H1 (cell line): ENCODE results near the gene CPNE4. TPM values are rescaled to one million over a fixed set of nuclear protein-coding genes. Genes with fewer than 3 reads are reported as not detected.

Source experiments
- CTCF ChIA-PET: fragments of 300-600 bp; sonication (Branson Sonifier 250); formaldehyde crosslinking; loops from one replicate; lab custom pipeline; 2021; ENCODE audit not compliant: partially characterized antibody; lab: Charles Lee
- POLR2A ChIA-PET: fragments of 300-600 bp; sonication (Branson Sonifier 250); formaldehyde crosslinking; loops from one replicate; lab custom pipeline; 2021; ENCODE audit warnings: inconsistent platforms; ENCODE audit not compliant: partially characterized antibody; lab: Charles Lee
- DNase-seq, 2 experiments: peaks; one replicate each; pipeline versions ENCODE4 v3.0.0 to v3.0.0-alpha.2; 2010 to 2022; ENCODE audit warnings: low spot score in 2 of 2, low read depth in 1 of 2, mixed read lengths in 1 of 2
- FAIRE-seq: peaks from 2 replicates; lab custom pipeline; 2011; peaks lifted over from hg19 to GRCh38; lab: Jason Lieb, UNC
- H2AFZ ChIP-seq: 2 replicates; pipeline ENCODE4 v1.8.1; 2012; ENCODE audit warnings: low read length, inconsistent platforms
- H2AK5ac ChIP-seq: 2 replicates; pipeline ENCODE4 v1.6.1; 2013; ENCODE audit warnings: low read depth, low read length
- H2BK120ac ChIP-seq: replicated peaks from 2 replicates; pipeline ENCODE3; 2013; ENCODE audit warnings: low read depth, low read length, inconsistent platforms
- H2BK12ac ChIP-seq: 2 replicates; pipeline ENCODE4 v1.6.1; 2013; ENCODE audit warnings: low read depth, low read length
- H2BK15ac ChIP-seq: 2 replicates; pipeline ENCODE4 v1.6.1; 2013; ENCODE audit warnings: low read length
- H2BK20ac ChIP-seq: 2 replicates; pipeline ENCODE4 v1.6.1; 2013; ENCODE audit warnings: low read length
- H2BK5ac ChIP-seq: 2 replicates; pipeline ENCODE4 v1.6.1; 2013; ENCODE audit warnings: low read depth, low read length
- H3K14ac ChIP-seq: 2 replicates; pipeline ENCODE4 v1.6.1; 2013; ENCODE audit warnings: inconsistent platforms; ENCODE audit not compliant: insufficient read length
- H3K18ac ChIP-seq: 2 replicates; pipeline ENCODE4 v1.6.1; 2013; ENCODE audit warnings: low read length; ENCODE audit errors: extremely low read depth
- H3K23ac ChIP-seq: 2 replicates; pipeline ENCODE4 v1.6.1; 2013; ENCODE audit warnings: inconsistent platforms; ENCODE audit not compliant: insufficient read length
- H3K23me2 ChIP-seq: 2 replicates; pipeline ENCODE4 v1.6.1; 2013; ENCODE audit warnings: low read depth, low read length
- H3K27ac ChIP-seq: 2 replicates; pipeline ENCODE4 v1.6.1; 2011; ENCODE audit warnings: low read depth, low read length, inconsistent platforms
- H3K27me3 ChIP-seq, 4 experiments: replicated peaks in 1 of 4; 1 replicate in 1 of 4; 2 replicates in 3 of 4; pipeline versions ENCODE4 v1.6.1 to v1.8.1; 2011 to 2013; ENCODE audit warnings: low read length in 3 of 4, mild to moderate bottlenecking in 3 of 4, inconsistent platforms in 2 of 4, mixed read lengths in 2 of 4, moderate library complexity in 1 of 4; ENCODE audit not compliant: control insufficient read depth in 3 of 4, insufficient read depth in 3 of 4; ENCODE audit errors: extremely low read depth in 1 of 4
- H3K36me3 ChIP-seq, 4 experiments: 2 replicates each; pipeline versions ENCODE4 v1.6.1 to v1.8.1; 2011 to 2013; ENCODE audit warnings: mild to moderate bottlenecking in 4 of 4, low read length in 3 of 4, moderate library complexity in 2 of 4, control low read depth in 1 of 4, inconsistent platforms in 1 of 4; ENCODE audit not compliant: insufficient read depth in 4 of 4, control insufficient read depth in 2 of 4
- H3K4ac ChIP-seq: replicated peaks from 2 replicates; pipeline ENCODE3; 2013; ENCODE audit warnings: low read length, low read depth, mixed read lengths, inconsistent platforms; ENCODE audit not compliant: insufficient read length
- H3K4me1 ChIP-seq, 4 experiments: replicated peaks in 1 of 4; 1 replicate in 1 of 4; 2 replicates in 3 of 4; pipeline versions ENCODE4 v1.6.1 to v1.8.1; 2011 to 2013; ENCODE audit warnings: low read length in 3 of 4, inconsistent platforms in 2 of 4, mixed read lengths in 1 of 4; ENCODE audit not compliant: insufficient read depth in 4 of 4, control insufficient read depth in 3 of 4
- H3K4me2 ChIP-seq, 2 experiments: 2 replicates each; pipeline versions ENCODE4 v1.6.1 to v1.8.1; 2011 to 2013; ENCODE audit warnings: low read depth in 2 of 2, low read length in 2 of 2, control low read depth in 1 of 2, inconsistent platforms in 1 of 2, mild to moderate bottlenecking in 1 of 2; ENCODE audit not compliant: insufficient read depth in 1 of 2
- H3K4me3 ChIP-seq, 4 experiments: fragments of 200-600, 300-600 bp in 1 of 4; sonication (generic), shearing (Covaris generic), sonication (Bioruptor Twin) in 1 of 4; 2 replicates each; pipeline versions ENCODE4 v1.5.1 to v1.8.1; 2011 to 2016; ENCODE audit warnings: low read length in 4 of 4, low read depth in 3 of 4, control low read depth in 2 of 4, inconsistent platforms in 2 of 4, mild to moderate bottlenecking in 2 of 4, mixed read lengths in 1 of 4, moderate library complexity in 1 of 4; ENCODE audit not compliant: insufficient read depth in 2 of 4; ENCODE audit errors: extremely low read depth in 1 of 4
- H3K56ac ChIP-seq: replicated peaks from 2 replicates; pipeline ENCODE3; 2013; ENCODE audit warnings: low read depth, mild to moderate bottlenecking, mixed read lengths, low read length, inconsistent platforms; ENCODE audit not compliant: insufficient read length
- H3K79me1 ChIP-seq: 2 replicates; pipeline ENCODE4 v1.6.1; 2013; ENCODE audit warnings: low read depth, low read length, control low read depth
- H3K79me2 ChIP-seq, 2 experiments: 2 replicates each; pipeline versions ENCODE4 v1.6.1 to v1.8.1; 2012 to 2013; ENCODE audit warnings: low read length in 2 of 2, mild to moderate bottlenecking in 2 of 2, inconsistent platforms in 1 of 2; ENCODE audit not compliant: insufficient read depth in 2 of 2, control insufficient read depth in 1 of 2
- H3K9ac ChIP-seq, 4 experiments: replicated peaks in 1 of 4; 1 replicate in 1 of 4; 2 replicates in 3 of 4; pipeline versions ENCODE4 v1.6.1 to v1.8.1; 2011 to 2013; ENCODE audit warnings: low read depth in 3 of 4, low read length in 3 of 4, control low read depth in 2 of 4, mild to moderate bottlenecking in 2 of 4, moderate library complexity in 2 of 4, inconsistent platforms in 1 of 4; ENCODE audit errors: extremely low read depth in 1 of 4
- H3K9me3 ChIP-seq, 2 experiments: 2 replicates each; pipeline versions ENCODE4 v1.6.1 to v1.8.1; 2012 to 2013; ENCODE audit warnings: mild to moderate bottlenecking in 2 of 2, moderate library complexity in 2 of 2, control low read depth in 1 of 2, inconsistent platforms in 1 of 2, low read depth in 1 of 2, low read length in 1 of 2, mixed read lengths in 1 of 2; ENCODE audit not compliant: insufficient read depth in 2 of 2
- H4K20me1 ChIP-seq, 2 experiments: replicated peaks in 1 of 2; 2 replicates each; pipeline versions ENCODE3 to v1.8.1; 2011 to 2013; ENCODE audit warnings: inconsistent platforms in 2 of 2, low read length in 2 of 2, mild to moderate bottlenecking in 1 of 2; ENCODE audit not compliant: insufficient read depth in 2 of 2, control insufficient read depth in 1 of 2
- H4K5ac ChIP-seq: 2 replicates; pipeline ENCODE4 v1.6.1; 2013; ENCODE audit warnings: low read length, low read depth, mixed read lengths, inconsistent platforms; ENCODE audit not compliant: insufficient read length
- H4K8ac ChIP-seq: 2 replicates; pipeline ENCODE4 v1.8.0; 2013; ENCODE audit warnings: mild to moderate bottlenecking, moderate library complexity, low read length, inconsistent platforms; ENCODE audit not compliant: insufficient read depth; ENCODE audit errors: extremely low read depth
- H4K91ac ChIP-seq: replicated peaks from 2 replicates; pipeline ENCODE3; 2013; ENCODE audit warnings: low read length, mixed read lengths, inconsistent platforms; ENCODE audit not compliant: insufficient read length
- CBX8 ChIP-seq: fragments of 300-800, 300-1000 bp; sonication (generic); IDR thresholded peaks from 2 replicates; pipeline ENCODE4 v1.7.1; 2016; ENCODE audit warnings: low read depth, low read length, borderline replicate concordance
- CREB1 ChIP-seq: IDR thresholded peaks from 2 replicates; pipeline ENCODE4 v1.6.1; 2012; ENCODE audit warnings: inconsistent platforms
- TEAD4 ChIP-seq: IDR thresholded peaks from 2 replicates; pipeline ENCODE4 v1.6.1; 2012; ENCODE audit warnings: low read depth, low read length, inconsistent platforms, mixed read lengths
- WGBS, 2 experiments: shearing (Covaris generic) in 1 of 2; methylation state at CpG; one replicate each; pipeline versions ENCODE4 v1.1.6 to v1.1.7; 2013 to 2015; ENCODE audit warnings: low lambda C conversion rate in 2 of 2, mixed read lengths in 2 of 2, inconsistent platforms in 1 of 2, low coverage in 1 of 2, missing lambda C conversion rate in 1 of 2; ENCODE audit not compliant: insufficient replicate concordance in 2 of 2, insufficient coverage in 1 of 2, insufficient read length in 1 of 2; ENCODE audit errors: extremely low coverage in 1 of 2, missing lambda C conversion rate in 1 of 2; 5-methylcytosine and 5-hydroxymethylcytosine counted together
- polyA plus RNA-seq, 7 experiments: library from polyadenylated mRNA; depleted of rRNA in 3 of 7; stranded (reverse) in 5 of 7; unstranded in 2 of 7; fragments of >200 nt in 5 of 7; fragments of 200-250 nt in 2 of 7; gene quantifications; 1 replicate in 5 of 7; 2 replicates in 1 of 7; 4 replicates in 1 of 7; pipeline versions ENCODE4 v1.2.1 to v1.2.3, GENCODE V29; 2011 to 2013; ENCODE audit warnings: missing spikeins in 2 of 7, mixed read lengths in 2 of 7
- total RNA-seq: library from RNA; stranded (reverse); fragmentation: NEBNext Ultra II Directional; extraction: Animal tissue kit (Norgen Biotek cat#: 25700); gene quantifications from 2 replicates; pipeline ENCODE4 v1.2.1, GENCODE V29; 2021

The CPNE4 gene
- total and polyA plus RNA-seq, 2 of the 8 experiments (the other 6 are each of a cell fraction or from before 2014, with no cell fraction given): 0.82 to 3.8 TPM

GRCh38 chr3:131957980-131958379 lies 76.8 kb downstream of the CPNE4 start:
- Histone ChIP-seq H3K23ac (no peak overlapping the region), H4K20me1 (no peaks in the 10 kb centered on the region), H2AFZ (0 out of 2 replicates have a peak overlapping the region, but pooled peaks have one; percentile 22), H2BK12ac (peak overlapping the region; percentile 82; the same call in 1 of the 2 replicates), H3K27me3 (no peaks in the 10 kb centered on the region), H2BK120ac (peak overlapping the region; percentile 57), H2BK5ac (no peak overlapping the region), H3K23me2 (no peaks in the 10 kb centered on the region), H3K56ac (no peak overlapping the region), H2AK5ac (no peak overlapping the region; the same call in 1 of the 2 replicates), H4K8ac (no peak overlapping the region), H4K5ac (peak overlapping the region; percentile 70), H3K79me2 (no peaks in the 10 kb centered on the region), H3K4me1 (peaks cover 0 to 5% (median 3%) of the 10 kb centered on the region in 4 experiments; a peak in 4 of 7 replicates), H3K9me3 (no peaks in the 10 kb centered on the region), H3K4me2 (peak overlapping the region; percentile 39 to 59; a peak in 3 of 4 replicates), H3K18ac (peak overlapping the region; percentile 13; the same call in 1 of the 2 replicates), H3K9ac (no peak overlapping the region), H4K91ac (peak overlapping the region; percentile 65), H3K14ac (no peak overlapping the region), H2BK20ac (no peak overlapping the region), H2BK15ac (0 out of 2 replicates have a peak overlapping the region, but pooled peaks have one; percentile 36), H3K36me3 (no peaks in the 10 kb centered on the region), H3K27ac (no peak overlapping the region), H3K4ac (no peak overlapping the region), H3K4me3 (no peak overlapping the region; a peak in 1 of 8 replicates), H3K79me1 (no peaks in the 10 kb centered on the region)
- WGBS, 2 experiments: 48% methylated on average over 1 of the region's 1 CpG; no CpG with 5 or more reads in 1 of the 2 experiments
- FAIRE-seq (peak; percentile 88), DNase-seq (no peak)
- CTCF ChIA-PET: interaction anchor here (0.8 to 2.0 kb wide), 5 partner anchors 66 to 408 kb away, joined by 3 to 7 read pairs (median 3); no protein-coding TSS in a partner anchor
- POLR2A ChIA-PET: interaction anchor here (0.6 to 0.7 kb wide), 2 partner anchors 16 to 19 kb away, joined by 3 read pairs; no protein-coding TSS in a partner anchor
- TF ChIP-seq CBX8 (no peak), TEAD4 (peak; percentile 92), CREB1 (no peak)
